Limb (tissue), 2 donors: ENCODE measurements around the gene LAMA5.

Source experiments
- DNase-seq, 2 donors: peaks; one replicate each; pipeline ENCODE4 v3.0.0-alpha.2; 2016; ENCODE audit errors: extremely low spot score in 2 of 2

Gene LAMA5

GRCh38 chr20:62329389-62330377 lies 37.4 kb downstream of the LAMA5 start:
- no peak for DNase-seq

GRCh38 chr20:62328684-62329388 lies 38.3 kb downstream of the LAMA5 start:
- no peak for DNase-seq

GRCh38 chr20:62327726-62328495 lies 39.2 kb downstream of the LAMA5 start:
- DNase-seq = no peak

- DNase-seq = no peak
These were observed 40.0 kb downstream of the LAMA5 start for GRCh38 chr20:62326959-62327725.

GRCh38 chr20:62326559-62326958 lies 40.6 kb downstream of the LAMA5 start:
- DNase-seq = no peak

- DNase-seq = no peak
These were observed 41.8 kb downstream of the LAMA5 start for GRCh38 chr20:62325172-62325905.

GRCh38 chr20:62323980-62324906 lies 42.9 kb downstream of the LAMA5 start:
- DNase-seq = no peak

- no peak for DNase-seq
These were observed 43.7 kb downstream of the LAMA5 start for GRCh38 chr20:62323146-62323979.

- DNase-seq = no peak
These were observed 44.5 kb downstream of the LAMA5 start for GRCh38 chr20:62322492-62323041.

GRCh38 chr20:62321975-62322374 lies 45.1 kb downstream of the LAMA5 start:
- DNase-seq = no peak

GRCh38 chr20:62321521-62321948 lies 45.6 kb downstream of the LAMA5 start:
- no peak for DNase-seq

GRCh38 chr20:62320581-62321354 lies 46.3 kb downstream of the LAMA5 start:
- no peak for DNase-seq

GRCh38 chr20:62319346-62319909 lies 47.7 kb downstream of the LAMA5 start:
- no peak for DNase-seq

- DNase-seq = no peak
These were observed 48.4 kb downstream of the LAMA5 start for GRCh38 chr20:62318400-62319345.

GRCh38 chr20:62317167-62317655 lies 49.9 kb downstream of the LAMA5 start:
- DNase-seq = no peak
